CD14-positive monocyte (primary cell): ENCODE data around the gene CEP126. TPM values are rescaled to one million over a fixed set of nuclear protein-coding genes. Genes with fewer than 3 reads are reported as not detected.

ENCODE experiments used
- DNase-seq, 3 donors: peaks; one replicate each; pipeline ENCODE4 v3.0.0-alpha.2; 2011 to 2022
- H2AFZ ChIP-seq: 2 replicates; pipeline ENCODE4 v1.6.0; 2012; ENCODE audit warnings: mild to moderate bottlenecking, low read depth, low read length, inconsistent platforms; ENCODE audit not compliant: insufficient read depth, poor library complexity, severe bottlenecking
- H3K27ac ChIP-seq, 2 donors: 1 replicate in 1 of 2; 2 replicates in 1 of 2; pipeline ENCODE4 v1.5.1; 2012 to 2013; ENCODE audit warnings: low read length in 2 of 2, control low read depth in 1 of 2, inconsistent platforms in 1 of 2, low read depth in 1 of 2, mild to moderate bottlenecking in 1 of 2
- H3K27me3 ChIP-seq, 2 donors: one replicate each; pipeline versions ENCODE4 v1.6.0 to v1.6.1; 2011 to 2013; ENCODE audit warnings: low read length in 2 of 2; ENCODE audit not compliant: control insufficient read depth in 2 of 2, insufficient read depth in 2 of 2
- H3K36me3 ChIP-seq, 2 donors: replicated peaks in 1 of 2; 1 replicate in 1 of 2; 2 replicates in 1 of 2; pipeline versions ENCODE4 v1.5.1 to v1.6.1; 2012 to 2013; ENCODE audit warnings: low read length in 2 of 2, control low read depth in 1 of 2, inconsistent platforms in 1 of 2, mild to moderate bottlenecking in 1 of 2; ENCODE audit not compliant: insufficient read depth in 2 of 2, control insufficient read depth in 1 of 2
- H3K4me1 ChIP-seq, 2 donors: 1 replicate in 1 of 2; 2 replicates in 1 of 2; pipeline versions ENCODE4 v1.5.1 to v1.6.1; 2012 to 2013; ENCODE audit warnings: low read length in 2 of 2, control low read depth in 1 of 2, inconsistent platforms in 1 of 2, mild to moderate bottlenecking in 1 of 2, moderate library complexity in 1 of 2; ENCODE audit not compliant: insufficient read depth in 2 of 2, control insufficient read depth in 1 of 2
- H3K4me2 ChIP-seq: replicated peaks from 2 replicates; pipeline ENCODE3; 2012; ENCODE audit warnings: low read length, moderate library complexity, mild to moderate bottlenecking; ENCODE audit not compliant: poor library complexity, severe bottlenecking; ENCODE audit errors: extremely low read depth
- H3K4me3 ChIP-seq, 3 experiments: fragments of 200-600 bp in 1 of 3; sonication (generic) in 1 of 3; replicated peaks in 1 of 3; 1 replicate in 2 of 3; 2 replicates in 1 of 3; pipeline ENCODE4 v1.5.1; 2011 to 2013; ENCODE audit warnings: low read length in 3 of 3, mild to moderate bottlenecking in 3 of 3, control low read depth in 2 of 3, low read depth in 2 of 3, inconsistent platforms in 1 of 3, moderate library complexity in 1 of 3
- H3K79me2 ChIP-seq: 2 replicates; pipeline ENCODE4 v1.6.0; 2012; ENCODE audit warnings: mild to moderate bottlenecking, control low read depth, inconsistent platforms, low read length, moderate library complexity; ENCODE audit not compliant: insufficient read depth
- H3K9ac ChIP-seq: 2 replicates; pipeline ENCODE4 v1.6.0; 2017; ENCODE audit warnings: low read length, mild to moderate bottlenecking; ENCODE audit not compliant: insufficient read depth, poor library complexity, severe bottlenecking
- H3K9me3 ChIP-seq, 2 donors: replicated peaks in 1 of 2; 1 replicate in 1 of 2; 2 replicates in 1 of 2; pipeline versions ENCODE4 v1.5.1 to v1.6.1; 2012 to 2013; ENCODE audit warnings: low read length in 2 of 2, control low read depth in 1 of 2; ENCODE audit not compliant: control insufficient read depth in 1 of 2, insufficient read depth in 1 of 2
- H4K20me1 ChIP-seq: 2 replicates; pipeline ENCODE4 v1.6.0; 2012; ENCODE audit warnings: mild to moderate bottlenecking, low read length, control low read depth, moderate library complexity; ENCODE audit not compliant: insufficient read depth
- H3K27ac Mint-ChIP-seq, 7 donors: one replicate each; pipeline ENCODE4 v1.8.0; 2020; ENCODE audit warnings: mild to moderate bottlenecking in 7 of 7, mixed read lengths in 7 of 7, moderate library complexity in 6 of 7, inconsistent platforms in 2 of 7
- H3K27me3 Mint-ChIP-seq, 3 donors: one replicate each; pipeline ENCODE4 v1.8.0; 2021 to 2022; ENCODE audit warnings: low read depth in 3 of 3, mild to moderate bottlenecking in 3 of 3, mixed read lengths in 3 of 3, moderate library complexity in 3 of 3, inconsistent platforms in 1 of 3
- H3K36me3 Mint-ChIP-seq, 2 donors: one replicate each; pipeline ENCODE4 v1.8.0; 2020; ENCODE audit warnings: mixed read lengths in 2 of 2, inconsistent platforms in 1 of 2, mild to moderate bottlenecking in 1 of 2
- H3K4me1 Mint-ChIP-seq: one replicate; pipeline ENCODE4 v1.8.0; 2020; ENCODE audit warnings: mild to moderate bottlenecking, mixed read lengths
- H3K4me3 Mint-ChIP-seq, 2 donors: one replicate each; pipeline ENCODE4 v1.8.0; 2020; ENCODE audit warnings: mild to moderate bottlenecking in 2 of 2, mixed read lengths in 2 of 2, moderate library complexity in 1 of 2
- H3K9me3 Mint-ChIP-seq, 7 donors: one replicate each; pipeline ENCODE4 v1.8.0; 2020 to 2022; ENCODE audit warnings: mixed read lengths in 7 of 7, mild to moderate bottlenecking in 6 of 7, moderate library complexity in 6 of 7, inconsistent platforms in 2 of 7
- WGBS: methylation state at CpG from one replicate; pipeline ENCODE4 v1.1.5; 2013; ENCODE audit warnings: missing lambda C conversion rate; ENCODE audit not compliant: insufficient coverage; 5-methylcytosine and 5-hydroxymethylcytosine counted together
- intact Hi-C, 2 donors: fragments of 100-400 bp; cut with micrococcal nuclease; formaldehyde crosslinking; loops; one replicate each; pipeline versions ENCODE4 v1.15.0 to v1.15.1; 2023
- polyA plus RNA-seq, 3 donors: library from polyadenylated mRNA; depleted of rRNA in 1 of 3; unstranded in 2 of 3; stranded (reverse) in 1 of 3; fragments of 300-500 nt in 2 of 3; fragments of >200 nt in 1 of 3; fragmentation: Illumina TruSeq in 2 of 3; gene quantifications; 1 replicate in 2 of 3; 2 replicates in 1 of 3; pipeline ENCODE4 v1.2.3, GENCODE V29; 2012 to 2021
- TF ChIP-seq, protein P1 (sequence below): fragments of 200-600 bp; IDR thresholded peaks from one replicate; pipeline ENCODE4 v1.8.0; 2022; ENCODE audit warnings: antibody characterized with exemption, mild to moderate bottlenecking

Gene CEP126
- polyA plus RNA-seq, 3 donors: 0.02 to 0.52 TPM; not detected in 1

DNA sequence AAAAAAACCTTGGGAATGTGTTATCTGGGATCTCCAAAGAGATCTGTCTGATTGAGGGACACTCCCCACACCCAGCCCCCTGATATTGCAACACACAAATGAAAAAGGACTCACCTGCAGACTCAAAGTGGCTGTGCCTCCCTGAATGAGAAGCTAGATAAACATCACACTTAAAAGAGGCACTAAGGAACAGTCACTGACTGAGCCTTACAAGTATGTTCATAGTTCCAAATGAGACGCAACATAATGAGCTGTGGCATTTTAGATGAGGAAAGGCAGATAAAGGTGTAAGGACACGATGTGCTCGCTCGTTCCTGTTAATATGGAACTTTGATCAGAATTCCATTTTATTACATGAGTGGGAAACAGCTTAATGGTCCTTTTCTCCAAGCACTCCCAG lies 111.4 kb downstream of the CEP126 start:
- H3K27ac Mint-ChIP-seq: no peak overlapping the region
- Histone ChIP-seq H3K36me3 (no peaks in the 10 kb centered on the region), H3K4me2 (no peak overlapping the region), H3K79me2 (no peaks in the 10 kb centered on the region), H3K9ac (no peak overlapping the region), H3K4me1 (no peaks in the 10 kb centered on the region), H3K9me3 (no peaks in the 10 kb centered on the region), H3K27ac (no peak overlapping the region), H4K20me1 (no peaks in the 10 kb centered on the region), H3K4me3 (no peak overlapping the region), H3K27me3 (no peaks in the 10 kb centered on the region), H2AFZ (no peak overlapping the region)
- H3K4me1 Mint-ChIP-seq: no peaks in the 10 kb centered on the region
- no peaks in the 10 kb centered on the region for H3K9me3 Mint-ChIP-seq
- WGBS: no CpG with 5 or more reads among the region's 4 CpGs
- TF ChIP-seq, protein P1, sequence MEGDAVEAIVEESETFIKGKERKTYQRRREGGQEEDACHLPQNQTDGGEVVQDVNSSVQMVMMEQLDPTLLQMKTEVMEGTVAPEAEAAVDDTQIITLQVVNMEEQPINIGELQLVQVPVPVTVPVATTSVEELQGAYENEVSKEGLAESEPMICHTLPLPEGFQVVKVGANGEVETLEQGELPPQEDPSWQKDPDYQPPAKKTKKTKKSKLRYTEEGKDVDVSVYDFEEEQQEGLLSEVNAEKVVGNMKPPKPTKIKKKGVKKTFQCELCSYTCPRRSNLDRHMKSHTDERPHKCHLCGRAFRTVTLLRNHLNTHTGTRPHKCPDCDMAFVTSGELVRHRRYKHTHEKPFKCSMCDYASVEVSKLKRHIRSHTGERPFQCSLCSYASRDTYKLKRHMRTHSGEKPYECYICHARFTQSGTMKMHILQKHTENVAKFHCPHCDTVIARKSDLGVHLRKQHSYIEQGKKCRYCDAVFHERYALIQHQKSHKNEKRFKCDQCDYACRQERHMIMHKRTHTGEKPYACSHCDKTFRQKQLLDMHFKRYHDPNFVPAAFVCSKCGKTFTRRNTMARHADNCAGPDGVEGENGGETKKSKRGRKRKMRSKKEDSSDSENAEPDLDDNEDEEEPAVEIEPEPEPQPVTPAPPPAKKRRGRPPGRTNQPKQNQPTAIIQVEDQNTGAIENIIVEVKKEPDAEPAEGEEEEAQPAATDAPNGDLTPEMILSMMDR: no peak
- H3K36me3 Mint-ChIP-seq: no peaks in the 10 kb centered on the region
- no peak overlapping the region for H3K4me3 Mint-ChIP-seq
- no peak for DNase-seq
- H3K27me3 Mint-ChIP-seq: peaks cover 5 to 9% (median 6%) of the 10 kb centered on the region in 3 donors
- intact Hi-C loops: no loop called here

DNA sequence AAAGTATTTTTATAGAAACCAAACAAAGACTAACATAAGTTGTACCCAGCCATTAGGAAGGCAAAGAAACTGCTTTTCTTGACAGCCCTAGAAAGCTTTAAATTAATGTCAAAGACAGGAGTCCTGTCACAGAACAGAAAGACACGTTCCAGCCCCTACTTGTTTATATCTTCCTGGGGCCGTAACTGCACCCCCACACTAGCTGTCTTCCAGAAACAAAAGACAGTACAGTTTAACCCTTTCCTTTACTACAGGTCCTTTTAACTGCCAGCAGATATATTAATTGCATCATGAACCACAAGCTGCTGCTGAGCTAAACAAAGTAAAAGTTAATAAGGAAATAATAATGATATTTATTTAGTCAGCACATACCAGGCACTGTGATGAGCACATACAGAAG lies 112.1 kb downstream of the CEP126 start:
- Histone ChIP-seq H3K9me3 (no peaks in the 10 kb centered on the region), H2AFZ (no peak overlapping the region), H4K20me1 (no peaks in the 10 kb centered on the region), H3K27me3 (no peaks in the 10 kb centered on the region), H3K79me2 (no peaks in the 10 kb centered on the region), H3K4me1 (no peaks in the 10 kb centered on the region), H3K9ac (no peak overlapping the region), H3K4me2 (no peak overlapping the region), H3K36me3 (no peaks in the 10 kb centered on the region), H3K27ac (no peak overlapping the region), H3K4me3 (no peak overlapping the region)
- Mint-ChIP-seq H3K9me3 (no peaks in the 10 kb centered on the region), H3K4me1 (no peaks in the 10 kb centered on the region), H3K27ac (no peak overlapping the region), H3K27me3 (peaks cover 5 to 9% (median 6%) of the 10 kb centered on the region in 3 donors), H3K36me3 (no peaks in the 10 kb centered on the region), H3K4me3 (no peak overlapping the region)
- no peak for DNase-seq
- WGBS: 10% methylated on average over 2 of the region's 2 CpGs
- TF ChIP-seq, protein P1: no peak
- intact Hi-C loops: no loop called here
